Hematopoietic multipotent progenitor cell treated with erythropoietin and hydrocortisone succinate and interleukin-3 and kit ligand, for 8 days (in vitro differentiated cells): ENCODE data around the gene TNFRSF25.
A peak's percentile ranks its signal among the peaks of the same experiment; 100 is the strongest.
"Not testable (repeated sequence)": the region's sequence is repeated elsewhere in the genome, so short reads cannot be mapped to it uniquely, and the experiment has no call there.

ENCODE experiments used
- DNase-seq: peaks from one replicate; pipeline ENCODE4 v3.0.0-alpha.2; 2015

TNFRSF25 gene

DNA sequence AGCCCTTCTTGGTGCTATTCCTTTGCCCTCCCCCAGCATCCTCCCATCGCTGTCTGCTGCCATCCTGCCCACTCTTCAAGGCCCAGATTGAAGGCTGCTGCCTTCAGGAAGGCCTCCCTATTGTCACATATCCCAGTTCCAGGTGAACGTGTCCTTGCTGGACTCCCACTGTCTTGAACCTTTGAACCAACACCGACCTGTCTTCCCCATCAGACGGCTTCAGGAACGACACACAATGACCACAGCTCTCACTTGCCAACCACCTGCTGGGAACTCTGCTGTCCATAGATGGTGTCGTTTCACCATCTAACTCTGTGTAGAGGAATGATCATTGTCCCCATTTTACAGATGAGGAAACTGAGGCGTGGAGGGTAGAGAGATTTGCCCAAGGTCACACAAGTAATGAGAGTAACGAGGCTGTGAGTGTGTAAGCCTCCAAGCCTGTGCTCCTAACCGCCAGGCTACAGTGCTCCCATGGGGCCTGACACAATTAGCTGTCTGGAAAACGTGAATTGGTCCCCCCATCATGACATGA, 35.4 kb upstream of the TNFRSF25 start:
- DNase-seq = no peak

DNA sequence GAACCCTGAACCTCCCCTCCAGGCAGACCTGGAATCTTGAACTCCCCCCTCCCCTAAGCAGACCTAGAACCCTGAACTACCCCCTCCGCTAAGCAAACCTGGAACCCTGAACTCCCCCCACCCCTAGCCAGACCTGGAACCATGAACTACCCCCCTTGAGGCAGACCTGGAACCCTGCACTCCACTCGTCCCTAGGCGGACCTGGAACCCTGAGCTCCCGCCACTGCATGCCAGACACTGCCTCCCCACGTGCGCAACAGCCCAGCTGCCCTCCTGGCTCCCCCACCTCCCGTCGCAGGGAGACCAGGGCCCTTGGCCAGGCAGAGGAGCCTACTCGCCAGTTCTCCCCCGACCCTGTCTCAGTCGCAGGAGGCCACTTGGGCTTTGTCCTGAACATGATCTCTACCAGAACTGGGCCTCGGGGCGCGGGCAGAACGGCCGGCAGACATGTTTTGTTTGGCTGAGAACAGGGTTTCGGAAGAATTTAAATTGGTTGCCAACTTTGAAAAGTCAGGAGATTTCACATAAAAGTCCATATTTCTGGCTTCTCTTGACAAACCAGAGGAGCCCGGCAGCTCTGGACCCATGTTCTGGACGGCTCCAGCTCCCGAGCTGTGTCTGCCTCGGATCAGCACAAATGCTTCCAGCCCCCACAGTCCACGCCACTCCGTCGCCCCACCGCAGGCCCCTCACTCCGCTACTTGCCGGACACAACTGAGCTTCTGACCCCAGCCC, 34.7 kb upstream of the TNFRSF25 start:
- no peak for DNase-seq

DNA sequence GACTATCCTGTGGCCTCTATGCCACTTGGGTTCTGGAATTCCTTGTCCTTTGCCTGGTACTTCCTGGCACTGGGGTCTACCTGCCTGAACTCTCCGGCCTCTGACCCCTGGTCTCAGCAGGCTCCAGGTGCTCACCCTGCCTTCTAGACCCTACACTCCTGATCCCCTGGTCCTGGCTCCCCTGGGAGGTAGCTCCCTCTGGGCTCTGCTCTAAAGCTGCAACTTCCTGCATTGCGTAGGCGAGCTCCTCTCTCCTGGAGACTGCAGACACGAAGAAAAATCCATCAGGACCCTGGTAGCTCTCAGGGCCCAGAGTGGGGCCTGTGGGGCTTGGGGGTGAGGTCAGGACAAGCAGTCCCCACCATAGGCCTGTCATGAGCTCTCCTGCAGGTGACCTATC, 33.3 kb upstream of the TNFRSF25 start:
- no peak for DNase-seq

DNA sequence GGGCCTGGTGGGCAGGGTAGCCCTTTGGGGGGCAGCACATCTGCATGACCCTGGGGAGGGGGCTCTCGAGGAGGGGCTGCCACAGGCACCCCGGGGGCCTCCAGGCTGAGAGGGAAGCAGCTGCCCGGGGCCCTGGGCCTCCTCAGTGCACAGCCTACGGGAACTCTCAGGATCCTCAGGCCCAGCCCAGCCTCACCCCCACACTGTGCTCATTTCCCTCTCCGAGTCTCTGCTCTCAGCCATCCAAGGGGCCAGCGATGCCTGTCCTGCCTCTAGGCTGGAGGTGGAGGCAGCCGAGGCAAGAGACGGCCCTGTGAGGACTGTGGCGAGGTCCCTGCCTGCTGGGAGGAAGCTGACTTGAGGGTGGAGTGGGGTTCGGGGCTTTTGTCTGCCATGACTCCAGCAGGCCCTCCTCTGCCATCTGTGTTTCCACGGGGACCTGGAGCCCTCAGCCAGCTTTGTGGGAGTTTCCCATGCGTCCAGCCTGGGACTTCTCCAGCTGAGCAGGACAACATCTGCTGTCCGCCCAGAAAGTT, 32.7 kb upstream of the TNFRSF25 start:
- no peak for DNase-seq

DNA sequence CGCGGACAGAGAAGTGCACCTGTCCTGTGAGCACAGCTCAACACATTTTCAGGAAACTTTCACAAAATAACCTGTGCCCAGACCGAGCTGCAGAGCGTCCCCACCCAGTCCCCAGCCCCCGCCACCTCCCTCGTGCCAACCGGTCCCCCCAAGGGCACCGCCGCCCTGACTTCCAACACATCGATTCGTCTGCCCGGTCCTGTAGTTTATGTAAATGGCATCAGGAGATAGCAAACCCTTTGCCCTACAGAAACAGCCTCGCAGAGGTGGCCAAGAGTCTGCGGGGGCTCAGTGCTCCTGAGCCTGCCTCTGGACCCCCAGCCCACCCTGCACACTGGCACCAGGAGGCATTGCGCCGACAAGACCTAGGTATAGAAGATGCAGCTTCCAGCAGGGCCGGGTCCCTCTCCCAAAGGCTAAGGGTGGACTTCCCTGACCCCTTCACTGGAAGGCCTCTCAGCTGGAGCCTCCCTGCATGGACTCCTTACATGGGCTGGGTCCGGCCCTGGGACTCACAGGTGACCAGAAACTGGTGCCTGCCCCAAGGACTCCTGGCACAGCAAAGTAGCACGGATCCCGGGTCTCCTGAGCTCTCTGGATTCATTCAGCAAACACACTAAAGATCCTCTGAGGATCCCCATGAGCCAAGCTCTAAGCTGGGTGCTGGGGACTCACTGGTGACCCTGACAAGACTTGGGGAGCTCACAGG, 32.0 kb upstream of the TNFRSF25 start:
- no peak for DNase-seq

DNA sequence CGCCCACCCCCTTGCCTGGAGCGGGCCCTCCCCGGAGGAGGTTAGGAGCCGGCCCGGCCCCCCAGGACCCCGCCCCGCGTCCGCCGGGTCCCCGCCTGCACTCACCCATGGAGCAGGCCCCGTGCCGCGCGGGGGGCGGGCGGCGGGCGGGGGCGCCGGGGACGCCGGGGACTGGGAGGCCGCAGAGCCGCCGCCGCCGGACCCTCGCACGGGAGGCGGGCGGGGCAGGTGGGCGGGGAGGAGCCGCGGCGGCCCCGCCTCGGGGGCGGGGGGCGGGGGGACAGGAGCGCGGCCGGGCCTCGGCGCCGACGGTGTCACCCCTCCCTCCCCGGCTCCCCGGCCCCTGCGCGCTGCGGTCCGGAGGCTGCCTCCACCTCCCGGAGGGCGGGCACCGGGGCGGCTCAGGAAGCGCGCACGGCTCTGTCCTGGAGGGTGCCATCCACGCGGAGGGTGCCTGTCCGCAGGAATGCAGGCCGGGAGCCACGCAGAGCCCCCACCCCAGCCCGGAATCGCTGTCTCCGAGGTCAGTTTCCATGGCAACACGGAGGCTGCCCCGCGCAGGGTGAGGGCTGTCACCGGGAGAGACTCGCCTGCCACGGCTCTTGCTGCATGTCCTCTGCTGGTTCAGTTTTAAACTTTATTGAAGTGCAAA, 31.4 kb upstream of the TNFRSF25 start:
- no peak for DNase-seq

DNA sequence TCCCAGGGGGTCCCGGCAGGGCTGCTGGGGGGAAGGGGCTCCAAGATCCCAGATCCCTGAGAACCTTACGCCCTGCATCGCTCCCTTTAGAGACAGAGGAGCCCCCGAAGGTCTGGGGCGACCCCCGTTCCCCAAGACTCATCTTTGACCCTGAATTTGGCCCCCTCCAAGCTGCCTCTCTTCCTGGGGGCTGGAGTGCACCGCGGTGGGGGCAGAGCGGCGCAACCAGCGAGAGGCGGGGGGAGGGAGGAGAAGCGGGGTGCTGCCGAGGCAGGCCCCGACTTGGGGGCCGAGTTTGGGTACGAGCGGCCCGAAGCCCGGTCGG, 30.9 kb upstream of the TNFRSF25 start:
- no peak for DNase-seq

DNA sequence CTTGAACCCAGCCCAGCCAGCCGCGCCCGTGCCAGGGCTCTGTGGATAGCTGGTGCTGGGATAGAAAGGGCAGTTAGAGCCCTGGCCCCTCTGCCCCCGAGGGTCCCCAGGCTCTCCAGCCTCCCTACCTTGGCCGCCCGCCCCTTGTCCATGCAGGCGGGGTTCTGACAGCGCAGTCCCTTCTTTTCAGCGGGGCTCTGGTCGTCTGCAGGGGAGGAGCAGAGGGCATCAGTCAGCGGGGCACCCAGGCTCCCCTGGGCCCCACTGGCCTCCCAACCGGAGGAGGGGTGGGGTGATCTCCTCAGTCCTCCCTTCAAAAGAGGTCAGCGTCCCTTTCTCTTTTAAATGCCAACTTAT, 30.4 kb upstream of the TNFRSF25 start:
- no peak for DNase-seq

DNA sequence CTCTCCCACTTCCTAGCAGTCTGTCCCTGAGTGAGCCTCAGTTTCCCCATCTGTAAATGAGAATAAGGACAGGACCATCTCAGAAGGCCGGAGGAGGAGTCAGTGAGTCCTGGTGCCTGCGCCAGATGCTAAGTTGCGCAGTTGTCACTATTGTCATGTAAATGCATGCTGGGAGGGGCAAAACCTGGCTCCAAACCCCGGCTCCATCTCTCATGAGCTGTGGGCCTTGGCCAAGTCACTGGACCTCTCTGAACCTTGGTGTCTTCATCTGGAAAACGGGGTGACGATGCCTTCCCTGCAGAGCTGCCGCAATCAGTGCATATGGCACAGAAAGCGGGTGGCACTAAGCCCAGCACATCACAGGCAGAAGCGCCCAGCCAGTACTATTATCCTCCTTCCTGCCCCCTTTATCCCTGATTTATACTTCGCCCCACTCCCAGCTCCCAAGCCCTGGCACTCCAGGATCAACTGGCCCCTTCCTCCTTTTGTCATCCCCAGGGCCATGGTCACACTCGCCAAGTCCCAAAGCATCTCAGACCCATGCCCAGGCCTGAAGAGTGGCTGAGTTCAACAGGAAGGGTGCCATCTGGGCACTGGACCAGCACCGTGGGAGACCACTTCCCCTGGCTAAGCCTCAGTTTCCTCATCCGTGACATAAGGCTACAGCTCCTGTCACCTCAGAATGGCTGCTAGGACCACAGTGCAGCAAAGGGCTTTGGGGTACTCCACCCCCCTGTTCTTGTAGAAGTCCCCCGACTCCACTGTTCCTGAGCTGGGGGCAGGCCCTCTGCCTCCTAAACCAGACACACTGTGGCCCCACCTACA, 29.8 kb upstream of the TNFRSF25 start:
- DNase-seq = no peak

DNA sequence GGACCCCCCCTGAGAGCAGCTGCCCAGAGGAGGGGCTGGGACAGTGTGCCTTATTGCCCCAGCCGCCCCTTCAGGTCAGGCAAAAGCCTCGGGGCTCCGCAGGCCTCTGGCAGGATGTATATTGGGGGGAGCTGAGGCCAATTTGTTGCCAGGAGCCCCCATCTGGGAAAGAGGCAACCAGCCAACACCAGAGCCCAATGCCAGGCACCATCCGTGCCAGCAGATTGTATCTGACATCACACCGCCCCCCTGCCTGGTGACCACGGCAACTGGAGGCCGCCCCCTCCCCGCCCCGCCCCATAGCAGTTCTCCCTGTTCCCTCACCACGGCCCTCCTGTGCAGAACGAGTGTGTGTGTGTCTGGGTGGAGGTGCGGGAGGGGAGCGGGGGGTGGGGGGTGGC, 29.1 kb upstream of the TNFRSF25 start:
- DNase-seq = no peak

DNA sequence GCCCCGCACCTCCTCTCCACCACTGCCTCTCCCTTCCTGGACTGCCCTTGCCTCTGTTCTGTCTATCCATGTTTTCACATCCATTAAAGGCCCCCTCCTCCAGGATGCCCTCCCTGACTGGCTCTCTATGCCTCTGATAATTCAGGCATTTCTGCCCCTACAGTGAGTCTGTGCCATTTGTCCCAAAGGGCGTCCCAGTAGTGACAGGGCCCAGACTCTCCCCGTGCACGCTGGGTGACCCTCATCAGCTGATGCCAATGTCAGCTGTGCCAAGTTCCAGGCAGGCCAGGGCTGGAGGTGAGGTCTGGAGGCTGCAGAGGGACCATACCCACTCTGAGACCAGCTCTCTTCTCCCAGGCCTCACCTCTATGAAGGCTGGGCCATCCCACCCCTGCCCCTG, 28.7 kb upstream of the TNFRSF25 start:
- no peak for DNase-seq

DNA sequence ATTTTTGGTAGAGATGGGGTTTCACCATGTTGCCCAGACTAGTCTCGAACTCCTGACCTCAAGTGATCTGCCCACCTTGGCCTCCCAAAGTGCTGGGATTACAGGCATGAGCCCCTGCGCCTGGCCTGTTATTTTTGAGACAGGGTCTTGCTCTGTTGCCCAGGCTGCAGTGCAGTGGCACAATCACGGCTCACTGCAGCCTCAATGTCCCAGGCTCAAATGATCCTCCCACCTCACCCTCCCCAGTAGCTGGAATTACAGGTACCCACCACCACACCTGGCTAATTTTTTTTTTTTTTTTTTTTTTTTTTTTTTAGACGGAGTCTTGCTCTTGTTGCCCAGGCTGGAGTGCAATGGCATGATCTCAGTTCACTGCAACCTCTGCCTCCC, 27.9 kb upstream of the TNFRSF25 start:
- DNase-seq = not testable (repeated sequence)

DNA sequence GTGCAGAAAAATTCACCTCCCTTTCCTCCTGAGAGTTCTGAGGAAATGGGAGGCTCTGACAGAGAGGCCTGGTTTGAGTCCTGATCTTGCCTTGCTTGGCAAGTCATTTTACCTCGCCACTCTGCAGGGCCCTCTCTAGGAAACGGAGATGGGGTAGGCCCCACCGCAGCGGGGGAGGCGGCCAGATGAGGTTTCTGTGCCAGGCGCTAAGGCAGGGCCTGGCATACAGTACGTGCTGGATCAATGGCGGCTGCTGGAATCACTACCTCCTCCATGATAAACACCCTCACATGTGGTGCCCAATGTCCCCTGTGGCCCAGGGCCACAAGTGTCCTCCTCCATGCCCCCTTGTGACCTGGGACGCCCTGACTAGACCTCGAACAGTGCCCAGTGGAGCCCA, 26.0 kb upstream of the TNFRSF25 start:
- DNase-seq = no peak

DNA sequence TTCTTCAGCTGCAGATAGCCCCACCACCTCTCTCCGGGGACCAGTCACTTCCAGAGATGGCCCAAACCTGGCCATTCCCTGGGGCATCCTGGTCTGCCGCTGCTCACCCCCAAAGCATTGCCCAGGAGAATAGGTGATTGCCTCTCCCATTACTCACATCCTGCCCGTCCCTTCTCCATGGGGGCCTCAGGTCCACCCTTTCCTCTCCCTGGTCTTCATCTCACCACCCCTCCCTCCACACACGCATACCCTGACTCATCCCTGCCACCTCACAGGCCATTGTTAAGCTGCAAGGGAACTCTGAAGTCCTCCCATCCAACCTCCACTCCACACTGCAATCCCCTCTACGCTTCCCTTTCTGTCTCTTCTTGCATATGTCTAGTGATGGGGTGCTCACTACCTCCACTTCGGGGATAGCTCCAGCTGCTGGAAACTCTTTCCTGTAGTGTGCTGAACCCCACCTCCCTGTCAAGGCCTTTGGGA, 25.5 kb upstream of the TNFRSF25 start, which contains the start of gene PLEKHG5:
PLEKHG5 (minus strand) TSS at position 188 of the 483 bp plus-strand sequence. CDS start 14,096 bp downstream, outside the sequence.
- no peak for DNase-seq

DNA sequence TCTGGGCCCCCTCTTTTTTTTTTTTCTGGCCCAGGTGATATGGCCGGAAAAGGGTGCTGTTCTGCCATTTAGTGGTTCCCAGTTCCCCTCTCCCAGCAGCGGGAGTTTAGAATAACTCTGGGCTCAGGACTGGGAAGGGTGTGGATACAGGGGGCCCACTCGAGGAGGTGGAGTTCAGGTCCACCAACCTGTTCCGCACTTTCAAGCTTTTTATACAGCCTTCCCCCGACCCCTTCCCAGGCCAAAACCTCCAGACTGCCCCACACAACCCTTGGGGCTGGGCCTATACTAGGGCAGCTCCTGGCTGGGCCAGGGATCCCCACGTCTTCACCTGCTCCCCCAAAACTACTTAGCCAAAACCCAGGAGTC, 25.1 kb upstream of the TNFRSF25 start:
- no peak for DNase-seq

DNA sequence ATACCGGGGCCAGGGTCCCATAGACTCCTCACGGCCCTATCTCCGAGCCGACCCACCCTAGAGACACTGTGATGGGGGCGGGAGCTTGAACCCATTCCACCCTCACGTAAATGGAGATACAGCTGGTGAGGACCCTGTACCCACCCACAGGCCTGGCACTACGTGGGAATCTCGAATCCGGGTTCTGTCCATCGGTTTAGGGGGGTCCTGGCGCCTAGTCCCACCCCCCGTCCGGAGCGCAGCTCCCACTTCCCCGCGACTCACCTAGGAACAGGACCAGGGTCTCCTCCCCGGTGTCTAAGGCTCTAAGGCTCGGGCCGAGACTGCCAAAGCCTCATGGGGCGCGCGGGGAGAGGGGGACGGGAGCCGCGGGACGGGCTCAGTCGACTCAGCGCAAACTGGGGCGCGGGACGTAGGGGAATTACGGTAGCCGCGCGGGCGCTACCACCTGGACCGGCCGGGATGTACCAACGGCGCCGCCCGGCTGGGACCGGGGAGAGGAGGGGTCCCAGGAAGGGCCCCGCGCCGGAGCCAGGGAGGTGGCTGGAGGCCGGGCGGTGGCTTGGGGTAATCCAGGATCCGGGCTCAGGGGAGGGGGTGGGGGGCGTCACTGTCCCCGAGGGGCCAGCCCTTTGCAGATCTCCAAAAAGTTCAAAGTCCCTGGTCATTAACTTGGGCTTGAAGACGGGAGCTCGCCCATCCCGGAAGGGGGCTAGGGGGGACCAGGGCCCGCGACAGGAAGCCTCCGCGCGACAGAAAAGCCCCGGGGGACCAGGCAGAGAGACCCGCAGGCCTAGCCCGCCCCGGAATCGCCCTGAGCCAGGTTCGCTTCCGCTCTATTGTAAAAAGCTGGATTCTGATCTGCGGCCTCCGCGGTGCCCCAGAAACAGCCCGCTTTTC, 24.5 kb upstream of the TNFRSF25 start:
- DNase-seq = peak; percentile 41

DNA sequence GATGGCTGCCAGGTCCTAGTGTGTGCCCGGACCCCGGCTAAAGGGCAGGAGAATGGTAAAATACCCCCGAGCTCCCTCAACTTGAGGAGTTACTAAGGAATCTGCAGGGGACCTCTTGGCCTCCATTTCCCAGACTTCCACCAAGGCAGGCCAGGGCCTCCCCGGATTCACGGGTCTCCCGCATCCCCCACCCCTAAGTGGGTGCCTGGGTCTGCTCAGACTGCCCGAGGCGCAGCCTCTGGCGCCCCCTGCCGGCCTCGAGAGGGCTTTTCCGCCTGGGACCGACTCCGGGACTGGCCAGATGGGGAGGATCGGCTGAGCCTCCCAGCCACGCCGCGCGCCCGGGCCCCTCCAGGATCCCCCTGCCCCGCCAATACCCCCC, 23.8 kb upstream of the TNFRSF25 start:
- peak; percentile 63 for DNase-seq

DNA sequence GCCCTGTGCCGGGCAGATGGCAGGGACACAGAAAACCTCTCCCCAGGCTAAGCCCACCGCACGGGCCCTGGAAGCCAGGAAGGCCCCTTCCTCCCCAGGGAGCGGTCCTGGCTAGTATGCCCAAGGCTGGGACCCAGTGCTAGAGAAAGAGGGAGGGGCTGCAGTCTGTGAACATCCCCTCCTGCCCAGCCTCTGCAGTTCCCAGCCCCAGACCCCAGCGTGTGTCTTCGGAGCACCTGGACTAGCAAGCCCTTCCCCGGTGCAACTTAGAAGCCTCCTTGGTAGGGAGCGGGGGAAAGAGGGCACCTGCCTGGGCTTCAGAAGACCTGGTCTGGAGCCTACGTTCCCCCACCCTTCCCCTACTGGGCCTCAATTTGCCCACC, 23.4 kb upstream of the TNFRSF25 start:
- DNase-seq = no peak

DNA sequence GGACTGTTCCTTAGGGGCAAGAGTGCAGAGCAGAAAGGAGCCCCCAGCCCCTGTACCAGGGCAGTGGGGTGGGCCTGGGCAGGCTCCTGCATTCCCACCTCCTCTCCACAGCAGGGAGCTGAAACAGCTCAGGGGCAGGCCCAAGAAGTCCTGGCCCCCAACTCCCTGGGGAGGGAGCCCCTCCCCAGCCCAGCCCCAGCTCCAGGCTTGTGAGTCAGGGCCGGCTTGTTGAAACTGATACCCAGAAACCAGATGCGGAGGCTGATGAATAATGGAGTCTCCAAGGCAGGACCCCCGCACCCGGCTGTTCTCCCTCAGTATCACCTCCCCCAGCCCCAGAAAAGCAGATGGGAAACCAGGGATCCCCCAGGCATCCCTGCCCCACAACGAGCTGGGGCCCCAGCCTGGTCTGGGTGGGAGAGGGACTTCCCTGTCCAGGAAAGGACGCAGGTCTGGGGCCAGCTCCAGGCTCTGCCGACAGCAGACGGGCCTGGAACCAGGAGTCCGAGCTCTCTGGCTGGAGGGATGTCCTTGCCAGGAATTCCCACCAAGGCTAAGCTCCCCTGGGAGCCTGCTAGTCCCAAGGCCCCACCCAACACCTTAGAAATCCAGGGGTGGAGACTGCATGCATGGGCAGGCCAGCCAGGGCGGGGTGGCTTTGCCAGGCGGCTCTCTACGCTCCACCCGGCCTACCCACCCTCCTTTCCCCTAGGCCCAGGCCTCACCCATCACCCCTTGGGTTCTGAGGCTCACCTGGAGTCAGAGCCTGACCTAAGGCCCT, 22.8 kb upstream of the TNFRSF25 start:
- no peak for DNase-seq

DNA sequence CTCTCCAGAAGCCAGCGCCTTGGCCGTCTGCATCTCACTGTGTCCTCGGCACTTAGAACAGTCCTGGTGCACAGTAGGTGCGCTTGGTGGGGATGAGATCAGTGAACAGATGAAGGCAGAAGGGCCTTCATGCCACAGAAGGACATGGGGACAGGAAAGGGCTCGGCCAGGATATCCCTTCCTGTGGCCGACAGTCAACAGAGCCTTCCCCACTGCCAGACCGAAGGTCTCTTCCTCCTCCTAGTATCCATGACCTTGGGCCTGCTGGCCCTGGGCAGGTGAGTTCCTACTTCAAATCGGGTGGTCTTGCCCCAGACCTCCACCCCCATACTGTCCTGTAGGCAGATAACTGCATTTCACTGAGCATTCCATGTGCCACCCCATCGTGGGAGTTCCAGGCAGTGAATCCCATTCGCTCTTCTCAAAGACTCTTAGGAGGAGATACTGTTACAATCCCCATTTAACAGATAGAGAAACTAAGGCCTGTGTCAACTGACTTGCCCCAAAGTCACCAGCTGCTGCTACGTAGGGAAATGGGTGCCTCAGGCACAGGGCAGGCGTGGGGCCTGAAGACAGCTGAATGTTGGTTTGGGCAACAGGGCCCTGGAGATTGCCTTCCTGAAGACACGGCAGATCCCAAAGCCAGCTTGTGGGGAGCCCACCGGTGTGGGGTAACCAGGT, 22.0 kb upstream of the TNFRSF25 start:
- DNase-seq = no peak
